Gastrocnemius medialis (tissue), 4 donors: Measurements from ENCODE around the gene CEND1. TPM values are rescaled to one million over a fixed set of nuclear protein-coding genes. Genes with fewer than 3 reads are reported as not detected.

Experiments used
- ATAC-seq, 2 donors: fragments of 150-250 bp; one replicate each; pipeline ENCODE4 v1.9.1; 2016
- DNase-seq, 2 donors: peaks; one replicate each; pipeline ENCODE4 v3.0.0-alpha.2; 2019
- H3K27ac ChIP-seq, 4 donors: fragments of 200-600 bp; sonication (generic); 1 replicate in 1 of 4; 2 replicates in 3 of 4; pipeline ENCODE4 v1.5.1; 2016 to 2018; ENCODE audit warnings: mild to moderate bottlenecking in 2 of 4, moderate library complexity in 1 of 4
- H3K27me3 ChIP-seq, 3 donors: fragments of 200-600 bp; sonication (generic) in 2 of 3; 1 replicate in 1 of 3; 2 replicates in 2 of 3; pipeline versions ENCODE4 v1.5.1 to v1.6.0; 2016 to 2019; ENCODE audit warnings: mild to moderate bottlenecking in 1 of 3, moderate library complexity in 1 of 3
- H3K36me3 ChIP-seq, 2 donors: fragments of 200-600 bp; sonication (generic) in 1 of 2; one replicate each; pipeline ENCODE4 v1.5.1; 2017 to 2018
- H3K4me1 ChIP-seq, 2 donors: fragments of 200-600 bp; sonication (generic) in 1 of 2; one replicate each; pipeline ENCODE4 v1.5.1; 2016 to 2017; ENCODE audit warnings: mild to moderate bottlenecking in 2 of 2
- H3K4me3 ChIP-seq, 4 donors: fragments of 200-600 bp; sonication (generic) in 3 of 4; 1 replicate in 1 of 4; 2 replicates in 3 of 4; pipeline ENCODE4 v1.5.1; 2016 to 2019; ENCODE audit warnings: mild to moderate bottlenecking in 2 of 4
- H3K9me3 ChIP-seq, 3 donors: fragments of 200-600 bp; sonication (generic) in 2 of 3; 1 replicate in 1 of 3; 2 replicates in 2 of 3; pipeline ENCODE4 v1.5.1; 2016 to 2019
- POLR2A ChIP-seq, 2 donors: fragments of 450-650 bp; IDR thresholded peaks; one replicate each; pipeline ENCODE4 v1.6.1; 2017; ENCODE audit warnings: antibody characterized with exemption in 2 of 2, mild to moderate bottlenecking in 2 of 2, moderate library complexity in 2 of 2
- in situ Hi-C, 4 donors: fragments of 200-750 bp; cut with MboI; loops; one replicate each; pipeline versions ENCODE4 v1.15.0 to v1.8.0; 2017; ENCODE audit warnings: low sequenced_read_pairs in 4 of 4
- intact Hi-C: fragments of 100-400 bp; cut with DNase I; formaldehyde crosslinking; loops from one replicate; pipeline ENCODE4 v1.15.1; 2023; ENCODE audit warnings: low total_unique reads
- total RNA-seq, 4 donors: library from RNA; depleted of rRNA; stranded (reverse); fragments of >200 nt; gene quantifications; one replicate each; pipeline versions ENCODE4 v1.1.0 to v1.2.3, GENCODE V29; 2016
- TF ChIP-seq, protein P1 (sequence below), 5 experiments: fragments of 450-650 bp in 3 of 5; fragments of 200-600 bp in 2 of 5; sonication (generic) in 2 of 5; IDR thresholded peaks in 4 of 5; conservative IDR thresholded peaks in 1 of 5; 1 replicate in 4 of 5; 2 replicates in 1 of 5; pipeline ENCODE4 v1.5.1; 2016 to 2019; ENCODE audit warnings: antibody characterized with exemption in 5 of 5, mild to moderate bottlenecking in 3 of 5, moderate library complexity in 3 of 5

Gene CEND1
- total RNA-seq, 4 donors from 2014 or later = 0.20 TPM; not detected in 3

DNA sequence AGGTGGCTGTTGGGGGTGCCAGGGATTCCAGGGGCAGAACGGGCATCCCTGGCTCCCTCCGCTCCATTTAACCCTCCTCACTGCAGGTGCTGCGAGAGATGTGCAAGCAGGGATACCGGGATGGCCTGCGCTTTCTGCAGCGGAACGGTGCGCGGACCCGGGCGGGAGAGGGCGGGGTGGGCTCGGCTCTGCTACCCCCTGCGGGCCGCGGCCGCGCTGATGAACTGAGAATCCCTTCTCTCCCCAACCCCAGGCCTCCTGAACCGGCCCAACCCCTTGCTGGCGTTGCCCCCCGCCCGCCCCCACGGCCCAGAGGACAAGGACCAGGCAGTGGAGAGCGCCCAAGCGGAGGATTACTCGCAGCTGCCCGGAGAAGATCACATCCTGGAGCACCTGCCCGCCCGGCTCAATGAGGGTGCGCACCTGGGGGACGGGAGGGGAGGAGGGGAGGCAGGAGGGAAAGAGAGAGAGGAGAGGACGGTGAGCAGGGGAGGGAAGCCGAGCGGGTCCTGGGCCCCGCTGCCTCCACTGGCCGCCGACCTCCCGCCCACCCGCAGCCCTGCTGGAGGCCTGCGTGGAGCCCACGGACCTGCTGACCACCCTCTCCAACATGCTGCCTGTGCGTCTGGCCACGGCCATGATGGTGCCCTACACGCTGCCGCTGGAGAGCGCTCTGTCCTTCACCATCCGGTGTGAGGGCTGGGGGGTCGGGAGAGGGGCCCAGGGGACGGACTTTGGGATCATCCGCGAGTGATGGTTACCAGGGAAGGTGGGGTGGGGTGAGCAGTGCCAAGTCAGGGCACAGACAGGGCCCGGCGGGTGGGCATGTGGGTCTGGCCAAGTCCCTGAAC lies 33.8 kb upstream of the CEND1 start:
- DNase-seq (no peak), ATAC-seq (no peak)
- no peak overlapping the region for H3K4me3 ChIP-seq
- TF ChIP-seq, protein P1, sequence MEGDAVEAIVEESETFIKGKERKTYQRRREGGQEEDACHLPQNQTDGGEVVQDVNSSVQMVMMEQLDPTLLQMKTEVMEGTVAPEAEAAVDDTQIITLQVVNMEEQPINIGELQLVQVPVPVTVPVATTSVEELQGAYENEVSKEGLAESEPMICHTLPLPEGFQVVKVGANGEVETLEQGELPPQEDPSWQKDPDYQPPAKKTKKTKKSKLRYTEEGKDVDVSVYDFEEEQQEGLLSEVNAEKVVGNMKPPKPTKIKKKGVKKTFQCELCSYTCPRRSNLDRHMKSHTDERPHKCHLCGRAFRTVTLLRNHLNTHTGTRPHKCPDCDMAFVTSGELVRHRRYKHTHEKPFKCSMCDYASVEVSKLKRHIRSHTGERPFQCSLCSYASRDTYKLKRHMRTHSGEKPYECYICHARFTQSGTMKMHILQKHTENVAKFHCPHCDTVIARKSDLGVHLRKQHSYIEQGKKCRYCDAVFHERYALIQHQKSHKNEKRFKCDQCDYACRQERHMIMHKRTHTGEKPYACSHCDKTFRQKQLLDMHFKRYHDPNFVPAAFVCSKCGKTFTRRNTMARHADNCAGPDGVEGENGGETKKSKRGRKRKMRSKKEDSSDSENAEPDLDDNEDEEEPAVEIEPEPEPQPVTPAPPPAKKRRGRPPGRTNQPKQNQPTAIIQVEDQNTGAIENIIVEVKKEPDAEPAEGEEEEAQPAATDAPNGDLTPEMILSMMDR (IDR thresholded peaks at IDR 0.05 in 4 of 5, conservative IDR thresholded peaks at IDR 0.05 in 1 of 5) = no peak
- TF ChIP-seq POLR2A (IDR thresholded peaks at IDR 0.05) = no peak
- intact Hi-C loops (no loop called here), in situ Hi-C loops (no loop called here)
- H3K9me3 ChIP-seq = no peaks in the 10 kb centered on the region
- H3K27ac ChIP-seq = no peak overlapping the region
- peaks cover 0 to 27% of the 10 kb centered on the region in 2 donors for H3K36me3 ChIP-seq
- peaks cover 6 to 22% (median 20%) of the 10 kb centered on the region in 3 donors for H3K27me3 ChIP-seq
- peaks cover 29 to 54% of the 10 kb centered on the region in 2 donors for H3K4me1 ChIP-seq

DNA sequence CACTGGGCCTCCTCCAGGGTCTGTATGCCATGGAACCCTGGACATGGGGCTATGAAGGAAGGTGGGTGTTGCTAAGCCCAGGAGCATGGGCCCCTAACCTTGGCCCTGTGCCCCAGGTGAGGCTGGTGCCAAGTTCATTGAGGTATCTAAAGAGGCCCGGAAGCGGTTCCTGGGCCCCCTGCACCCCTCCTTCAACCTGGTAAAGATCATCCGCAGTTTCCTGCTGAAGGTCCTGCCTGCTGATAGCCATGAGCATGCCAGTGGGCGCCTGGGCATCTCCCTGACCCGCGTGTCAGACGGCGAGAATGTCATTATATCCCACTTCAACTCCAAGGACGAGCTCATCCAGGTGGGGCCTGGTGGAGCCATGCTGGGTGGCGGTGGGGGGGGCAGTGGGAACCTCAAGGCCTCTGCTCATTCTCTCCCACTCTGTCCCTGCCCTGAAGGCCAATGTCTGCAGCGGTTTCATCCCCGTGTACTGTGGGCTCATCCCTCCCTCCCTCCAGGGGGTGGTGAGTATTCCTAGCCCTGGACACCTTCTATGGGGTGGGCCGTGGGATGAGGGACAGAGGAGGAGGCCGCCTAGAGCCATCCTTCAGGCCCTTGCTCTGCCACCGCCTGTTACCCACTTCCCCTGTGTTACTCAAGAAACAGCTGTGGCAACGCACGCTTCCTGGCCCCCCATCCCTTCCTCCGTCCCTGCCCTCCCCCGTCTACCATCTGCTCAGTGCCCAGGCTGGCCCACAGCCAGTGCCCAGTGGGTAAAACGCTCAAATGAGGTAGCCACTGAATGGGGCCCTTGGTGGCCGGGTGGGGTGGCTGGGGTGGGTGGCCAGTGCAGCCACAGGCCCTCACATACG lies 31.9 kb upstream of the CEND1 start:
- peaks cover 6 to 10% (median 7%) of the 10 kb centered on the region in 3 donors for H3K27me3 ChIP-seq
- peak overlapping the region; percentile 93 to 100 (median 98) for H3K27ac ChIP-seq
- TF ChIP-seq, protein P1 (IDR thresholded peaks at IDR 0.05 in 4 of 5, conservative IDR thresholded peaks at IDR 0.05 in 1 of 5) = no peak
- no peak for TF ChIP-seq POLR2A (IDR thresholded peaks at IDR 0.05)
- in situ Hi-C loops (no loop called here), intact Hi-C loops (loop anchor here (2.0 kb wide), 1 partner anchor 21 kb away; the partner anchor contains the start of genes POLR2L and TSPAN4)
- H3K4me1 ChIP-seq = peaks cover 27 to 46% of the 10 kb centered on the region in 2 donors
- DNase-seq = peak in 1 of 2 donors; percentile 59
- ATAC-seq = no peak
- peaks cover 0 to 27% of the 10 kb centered on the region in 2 donors for H3K36me3 ChIP-seq
- no peaks in the 10 kb centered on the region for H3K9me3 ChIP-seq
- H3K4me3 ChIP-seq = peak overlapping the region; percentile 19 to 100 (median 78)

DNA sequence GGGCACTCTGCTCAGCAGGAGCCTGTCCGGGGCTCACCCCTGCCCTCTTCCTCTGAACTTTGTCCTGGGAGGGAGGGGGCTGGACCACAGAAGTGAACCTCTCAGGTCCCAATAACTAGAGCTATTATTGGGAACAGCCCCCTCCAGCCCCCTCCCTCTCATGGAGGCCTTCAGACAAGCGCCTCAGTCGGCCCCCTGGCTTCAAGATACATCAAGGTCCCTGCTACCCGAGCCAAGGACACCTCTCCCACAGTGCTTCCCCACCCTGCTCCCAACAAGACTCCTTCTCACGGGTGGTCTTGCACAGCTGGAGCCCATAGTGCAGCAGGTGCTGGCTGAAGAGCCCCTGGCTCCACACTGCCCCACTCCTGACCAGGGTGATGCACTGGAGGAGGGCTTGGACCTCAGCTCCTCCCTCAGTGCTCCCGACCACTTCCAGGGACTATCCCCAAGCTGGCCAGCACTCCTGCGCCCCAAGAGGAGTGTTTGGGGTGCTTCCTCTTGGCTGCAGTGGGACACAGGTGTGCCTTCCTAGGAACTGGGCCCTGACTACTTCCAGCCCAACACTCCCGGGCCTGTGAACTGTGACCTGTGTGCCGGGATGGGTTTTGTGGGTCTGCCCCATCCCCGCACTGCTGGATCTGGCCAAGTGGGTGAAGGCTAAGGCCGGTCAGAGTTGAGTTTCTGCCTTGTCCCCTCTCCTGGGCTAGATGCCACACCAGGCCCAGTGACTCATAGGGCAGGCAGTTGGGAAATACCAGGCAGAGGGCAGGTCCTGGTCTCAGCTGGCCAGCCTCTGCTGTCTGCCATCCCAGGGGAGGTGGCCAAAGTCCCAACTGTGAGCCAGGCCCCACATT lies 31.0 kb upstream of the CEND1 start:
- peaks cover 0 to 27% of the 10 kb centered on the region in 2 donors for H3K36me3 ChIP-seq
- in situ Hi-C loops = no loop called here
- peaks cover 0 to 5% (median 2%) of the 10 kb centered on the region in 3 donors for H3K27me3 ChIP-seq
- TF ChIP-seq, protein P1 (IDR thresholded peaks at IDR 0.05 in 4 of 5, conservative IDR thresholded peaks at IDR 0.05 in 1 of 5) = no peak
- peak in 1 of 2 donors; percentile 34 for TF ChIP-seq POLR2A (IDR thresholded peaks at IDR 0.05)
- no peaks in the 10 kb centered on the region for H3K9me3 ChIP-seq
- peak overlapping the region; percentile 68 to 100 (median 82) for H3K4me3 ChIP-seq
- ATAC-seq (peak; percentile 66 to 71), DNase-seq (peak; percentile 88 to 97)
- peaks cover 27 to 44% of the 10 kb centered on the region in 2 donors for H3K4me1 ChIP-seq
- H3K27ac ChIP-seq = peak overlapping the region; percentile 93 to 100 (median 98)
- intact Hi-C loops = loop anchor here (2.0 kb wide), 1 partner anchor 22 kb away; the partner anchor contains the start of genes POLR2L and TSPAN4
